PC-3 (cell line): ENCODE measurements around the gene TFB2M. TPM values are rescaled to one million over a fixed set of nuclear protein-coding genes. Genes with fewer than 3 reads are reported as not detected.
"Not testable (repeated sequence)": the region's sequence is repeated elsewhere in the genome, so short reads cannot be mapped to it uniquely, and the experiment has no call there.

Experiments
- ATAC-seq: fragments of 200-7000 bp; cut with Tn5 transposase; 2 replicates; pipeline ENCODE4 v1.9.1; 2020; ENCODE audit warnings: mild to moderate bottlenecking, moderate library complexity
- BruUV-seq: library from RNA; stranded (reverse); fragments of 400-500 nt; replicated peaks from 2 replicates; lab custom pipeline; 2021; lab: Mats Ljungman, UMichigan
- CTCF ChIA-PET: fragments of 300-600 bp; sonication (Branson Sonifier 250); formaldehyde crosslinking; loops from one replicate; lab custom pipeline; 2022; ENCODE audit warnings: antibody characterized with exemption; lab: Charles Lee
- POLR2A ChIA-PET: fragments of 300-600 bp; sonication (Branson Sonifier 250); formaldehyde crosslinking; loops from one replicate; lab custom pipeline; 2022; ENCODE audit warnings: antibody characterized with exemption; ENCODE audit not compliant: unreplicated experiment; lab: Charles Lee
- DNase-seq: peaks from one replicate; pipeline ENCODE4 v3.0.0-alpha.2; 2015
- H2AFZ ChIP-seq: fragments of 300-600 bp; sonication (generic); 2 replicates; pipeline ENCODE4 v1.6.0; 2016; ENCODE audit warnings: antibody characterized with exemption, low read length
- H3F3A ChIP-seq: fragments of 300-600 bp; sonication (generic); one replicate; pipeline ENCODE4 v1.6.0; 2017; ENCODE audit warnings: antibody characterized with exemption, low read length, control low read depth, mild to moderate bottlenecking; ENCODE audit not compliant: unreplicated experiment
- H3K27ac ChIP-seq: fragments of 300-600 bp; sonication (generic); 2 replicates; pipeline ENCODE4 v1.5.1; 2016; ENCODE audit warnings: mild to moderate bottlenecking, low read length
- H3K27me3 ChIP-seq: fragments of 300-600 bp; sonication (generic); 2 replicates; pipeline ENCODE4 v1.6.1; 2016; ENCODE audit warnings: low read length, mixed read lengths
- H3K36me3 ChIP-seq: fragments of 300-600 bp; sonication (generic); 2 replicates; pipeline ENCODE4 v1.6.1; 2016; ENCODE audit warnings: low read depth, mixed run types, low read length, mixed read lengths
- H3K4me1 ChIP-seq: fragments of 300-600 bp; sonication (generic); 2 replicates; pipeline ENCODE4 v1.5.1; 2016; ENCODE audit warnings: low read length; ENCODE audit not compliant: insufficient read depth
- H3K4me2 ChIP-seq: fragments of 300-600 bp; sonication (generic); 2 replicates; pipeline ENCODE4 v1.6.0; 2016; ENCODE audit warnings: low read length
- H3K4me3 ChIP-seq: fragments of 300-600 bp; sonication (generic); 2 replicates; pipeline ENCODE4 v1.5.1; 2016; ENCODE audit warnings: mild to moderate bottlenecking, low read length, mixed read lengths
- H3K79me2 ChIP-seq: fragments of 300-600 bp; sonication (generic); 2 replicates; pipeline ENCODE4 v1.6.1; 2017; ENCODE audit warnings: low read length, mixed read lengths
- H3K9ac ChIP-seq: fragments of 300-600 bp; sonication (generic); 2 replicates; pipeline ENCODE4 v1.6.0; 2016; ENCODE audit warnings: mild to moderate bottlenecking, low read length
- H3K9me2 ChIP-seq: fragments of 300-600 bp; sonication (generic); replicated peaks from 2 replicates; pipeline ENCODE4 v1.6.1; 2016; ENCODE audit warnings: mixed run types, low read length, mixed read lengths
- H3K9me3 ChIP-seq: fragments of 300-600 bp; sonication (generic); 2 replicates; pipeline ENCODE4 v1.6.1; 2016; ENCODE audit warnings: low read length, mixed read lengths
- H4K20me1 ChIP-seq: fragments of 300-600 bp; sonication (generic); 2 replicates; pipeline ENCODE4 v1.6.1; 2016; ENCODE audit warnings: low read length, mixed read lengths
- EZH2 ChIP-seq: fragments of 300-600 bp; sonication (generic); IDR thresholded peaks from one replicate; pipeline ENCODE4 v1.6.1; 2017; ENCODE audit warnings: antibody characterized with exemption, mild to moderate bottlenecking, low read length; ENCODE audit not compliant: unreplicated experiment
- EZH2phosphoT487 ChIP-seq: fragments of 300-600 bp; sonication (generic); IDR thresholded peaks from 2 replicates; pipeline ENCODE4 v1.6.1; 2018; ENCODE audit warnings: mild to moderate bottlenecking, antibody characterized with exemption, low read length, borderline replicate concordance
- intact Hi-C: fragments of 100-400 bp; cut with micrococcal nuclease; formaldehyde crosslinking; loops from 2 replicates; pipeline ENCODE4 v1.9.0; 2023
- total RNA-seq: library from RNA; depleted of rRNA; stranded (reverse); fragments of >200 nt; gene quantifications from 2 replicates; pipeline ENCODE4 v1.2.3, GENCODE V29; 2014
- TF ChIP-seq, protein P1 (sequence below): fragments of 300-600 bp; sonication (generic); conservative IDR thresholded peaks from 2 replicates; pipeline ENCODE4 v1.5.1; 2017; ENCODE audit warnings: antibody characterized with exemption, low read depth, mild to moderate bottlenecking, low read length

The TFB2M gene
- total RNA-seq, 1 experiment from 2014 or later = 47.0 TPM

- ATAC-seq (no peak), DNase-seq (no peak)
- CTCF ChIA-PET = no interaction called here
- Histone ChIP-seq H3K27ac (no peak overlapping the region), H3K27me3 (no peaks in the 10 kb centered on the region), H3K9me2 (no peaks in the 10 kb centered on the region), H3K9me3 (no peaks in the 10 kb centered on the region), H4K20me1 (no peaks in the 10 kb centered on the region), H3F3A (no peaks in the 10 kb centered on the region), H3K4me2 (no peak overlapping the region), H3K9ac (no peak overlapping the region), H3K4me3 (no peak overlapping the region), H2AFZ (no peak overlapping the region), H3K79me2 (peaks cover 74% of the 10 kb centered on the region), H3K4me1 (peaks cover 21% of the 10 kb centered on the region), H3K36me3 (no peaks in the 10 kb centered on the region)
- POLR2A ChIA-PET = no interaction called here
- no TSS peak for BruUV-seq
- no peak for TF ChIP-seq EZH2
- TF ChIP-seq, protein P1, sequence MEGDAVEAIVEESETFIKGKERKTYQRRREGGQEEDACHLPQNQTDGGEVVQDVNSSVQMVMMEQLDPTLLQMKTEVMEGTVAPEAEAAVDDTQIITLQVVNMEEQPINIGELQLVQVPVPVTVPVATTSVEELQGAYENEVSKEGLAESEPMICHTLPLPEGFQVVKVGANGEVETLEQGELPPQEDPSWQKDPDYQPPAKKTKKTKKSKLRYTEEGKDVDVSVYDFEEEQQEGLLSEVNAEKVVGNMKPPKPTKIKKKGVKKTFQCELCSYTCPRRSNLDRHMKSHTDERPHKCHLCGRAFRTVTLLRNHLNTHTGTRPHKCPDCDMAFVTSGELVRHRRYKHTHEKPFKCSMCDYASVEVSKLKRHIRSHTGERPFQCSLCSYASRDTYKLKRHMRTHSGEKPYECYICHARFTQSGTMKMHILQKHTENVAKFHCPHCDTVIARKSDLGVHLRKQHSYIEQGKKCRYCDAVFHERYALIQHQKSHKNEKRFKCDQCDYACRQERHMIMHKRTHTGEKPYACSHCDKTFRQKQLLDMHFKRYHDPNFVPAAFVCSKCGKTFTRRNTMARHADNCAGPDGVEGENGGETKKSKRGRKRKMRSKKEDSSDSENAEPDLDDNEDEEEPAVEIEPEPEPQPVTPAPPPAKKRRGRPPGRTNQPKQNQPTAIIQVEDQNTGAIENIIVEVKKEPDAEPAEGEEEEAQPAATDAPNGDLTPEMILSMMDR = no peak
- TF ChIP-seq EZH2phosphoT487 = no peak
- intact Hi-C loops = no loop called here
These were observed 6.7 kb upstream of the TFB2M start for GRCh38 chr1:246572785-246573184.

GRCh38 chr1:246571953-246572352 is 5.9 kb upstream of the TFB2M start:
- no peak overlapping the region for H2AFZ ChIP-seq
- TF ChIP-seq EZH2 (no peak), EZH2phosphoT487 (no peak)
- TF ChIP-seq, protein P1 = no peak
- intact Hi-C loops = no loop called here
- no peaks in the 10 kb centered on the region for H3K9me2 ChIP-seq
- H3K36me3 ChIP-seq = no peaks in the 10 kb centered on the region
- ATAC-seq = no peak
- BruUV-seq = no TSS peak
- H3K4me1 ChIP-seq = peaks cover 25% of the 10 kb centered on the region
- no peaks in the 10 kb centered on the region for H3K9me3 ChIP-seq
- no peak overlapping the region for H3K9ac ChIP-seq
- H3K4me2 ChIP-seq = no peak overlapping the region
- CTCF ChIA-PET = no interaction called here
- no peak overlapping the region for H3K4me3 ChIP-seq
- no peaks in the 10 kb centered on the region for H3K27me3 ChIP-seq
- POLR2A ChIA-PET = no interaction called here
- DNase-seq = no peak
- H3K79me2 ChIP-seq = peaks cover 79% of the 10 kb centered on the region
- no peaks in the 10 kb centered on the region for H4K20me1 ChIP-seq
- no peaks in the 10 kb centered on the region for H3F3A ChIP-seq
- H3K27ac ChIP-seq = no peak overlapping the region

DNA sequence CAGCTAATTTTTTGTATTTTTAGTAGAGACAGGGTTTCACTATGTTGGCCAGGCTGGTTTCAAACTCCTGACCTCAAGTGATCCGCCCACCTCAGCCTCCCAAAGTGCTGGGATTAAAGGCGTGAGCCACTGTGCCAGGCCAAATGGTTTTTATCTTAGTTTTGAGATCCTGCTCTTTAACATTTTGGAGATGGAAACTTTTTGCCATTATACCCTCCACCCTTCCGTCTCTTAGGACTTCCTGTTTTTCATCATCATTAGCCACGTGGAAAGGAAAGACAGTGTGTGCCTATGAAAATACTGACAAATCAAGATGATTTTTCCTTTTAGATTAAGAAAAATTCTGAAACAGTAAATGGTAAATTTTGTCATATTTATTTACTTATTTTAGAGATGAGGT is 5.2 kb upstream of the TFB2M start:
- H4K20me1 ChIP-seq, BruUV-seq, H3K9me3 ChIP-seq, H3K9me2 ChIP-seq, H3F3A ChIP-seq, intact Hi-C loops, POLR2A ChIA-PET, H3K9ac ChIP-seq, H3K4me3 ChIP-seq, H3K27ac ChIP-seq, H3K4me2 ChIP-seq, H2AFZ ChIP-seq, ATAC-seq, CTCF ChIA-PET, H3K27me3 ChIP-seq, DNase-seq, H3K36me3 ChIP-seq: not testable (repeated sequence)
- peaks cover 82% of the 10 kb centered on the region for H3K79me2 ChIP-seq
- H3K4me1 ChIP-seq = peaks cover 25% of the 10 kb centered on the region
